ENCODE results near the gene NBAS.

DNA sequence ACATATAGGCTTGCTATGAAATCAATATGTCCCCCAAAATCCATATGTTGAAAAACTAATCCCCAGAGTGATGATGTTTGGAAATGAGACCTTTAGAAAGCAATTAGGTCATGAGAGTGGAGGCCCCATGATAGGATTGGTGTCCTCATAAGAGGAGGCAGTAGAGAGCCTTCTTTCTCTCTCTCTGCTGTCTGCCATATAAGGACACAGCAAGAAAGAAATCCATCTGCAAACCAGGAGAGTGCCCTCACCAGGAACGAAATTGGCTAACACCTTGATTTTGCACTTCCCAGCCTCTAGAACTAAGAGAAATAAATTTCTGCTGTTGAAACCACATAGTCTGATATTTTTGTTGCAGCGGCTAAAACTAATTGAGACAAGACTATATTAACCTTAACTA lies 89.5 kb downstream of the NBAS start:
- TF ChIP-seq, protein P1, sequence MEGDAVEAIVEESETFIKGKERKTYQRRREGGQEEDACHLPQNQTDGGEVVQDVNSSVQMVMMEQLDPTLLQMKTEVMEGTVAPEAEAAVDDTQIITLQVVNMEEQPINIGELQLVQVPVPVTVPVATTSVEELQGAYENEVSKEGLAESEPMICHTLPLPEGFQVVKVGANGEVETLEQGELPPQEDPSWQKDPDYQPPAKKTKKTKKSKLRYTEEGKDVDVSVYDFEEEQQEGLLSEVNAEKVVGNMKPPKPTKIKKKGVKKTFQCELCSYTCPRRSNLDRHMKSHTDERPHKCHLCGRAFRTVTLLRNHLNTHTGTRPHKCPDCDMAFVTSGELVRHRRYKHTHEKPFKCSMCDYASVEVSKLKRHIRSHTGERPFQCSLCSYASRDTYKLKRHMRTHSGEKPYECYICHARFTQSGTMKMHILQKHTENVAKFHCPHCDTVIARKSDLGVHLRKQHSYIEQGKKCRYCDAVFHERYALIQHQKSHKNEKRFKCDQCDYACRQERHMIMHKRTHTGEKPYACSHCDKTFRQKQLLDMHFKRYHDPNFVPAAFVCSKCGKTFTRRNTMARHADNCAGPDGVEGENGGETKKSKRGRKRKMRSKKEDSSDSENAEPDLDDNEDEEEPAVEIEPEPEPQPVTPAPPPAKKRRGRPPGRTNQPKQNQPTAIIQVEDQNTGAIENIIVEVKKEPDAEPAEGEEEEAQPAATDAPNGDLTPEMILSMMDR (IDR thresholded peaks at IDR 0.05), result no peak; the same call in 1 of the 2 replicates
- TF ChIP-seq SIN3A (IDR thresholded peaks at IDR 0.05; ENCODE audit: borderline replicate concordance, insufficient read depth, low read depth, low read length), result no peak

Measured in Panc1 (cell line).